GM12875 (cell line): ENCODE results near the gene TMEM167A.

ENCODE experiments used
- H3K4me3 ChIP-seq: one replicate; pipeline ENCODE4 v1.5.1; 2011; ENCODE audit warnings: low read depth, low read length, control low read depth
- TF ChIP-seq, protein P1 (sequence below): IDR thresholded peaks from 2 replicates; pipeline ENCODE4 v1.5.1; 2011; ENCODE audit warnings: low read depth, mild to moderate bottlenecking, control low read depth, inconsistent platforms, low read length, moderate library complexity, borderline replicate concordance; ENCODE audit not compliant: insufficient read depth

The TMEM167A gene

DNA sequence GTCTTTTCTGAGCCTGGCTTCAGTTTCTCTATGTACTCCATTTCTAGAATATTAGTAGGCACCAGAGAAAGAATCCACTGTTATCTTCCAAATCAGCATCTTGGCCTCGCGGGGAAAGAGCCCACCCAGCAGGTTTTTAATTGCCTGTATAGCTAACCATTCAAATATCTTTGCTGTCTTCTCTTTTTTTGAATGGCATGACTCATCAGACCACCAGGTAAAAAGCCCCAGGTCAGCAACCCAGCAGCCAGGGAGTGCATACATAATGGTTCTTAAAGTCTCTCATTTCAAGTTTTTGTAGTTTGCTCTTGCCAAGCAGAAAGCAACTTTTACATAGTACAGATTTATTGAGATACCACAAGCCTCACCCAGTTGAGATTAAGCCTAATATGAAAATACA lies 50.7 kb downstream of the TMEM167A start:
- TF ChIP-seq, protein P1, sequence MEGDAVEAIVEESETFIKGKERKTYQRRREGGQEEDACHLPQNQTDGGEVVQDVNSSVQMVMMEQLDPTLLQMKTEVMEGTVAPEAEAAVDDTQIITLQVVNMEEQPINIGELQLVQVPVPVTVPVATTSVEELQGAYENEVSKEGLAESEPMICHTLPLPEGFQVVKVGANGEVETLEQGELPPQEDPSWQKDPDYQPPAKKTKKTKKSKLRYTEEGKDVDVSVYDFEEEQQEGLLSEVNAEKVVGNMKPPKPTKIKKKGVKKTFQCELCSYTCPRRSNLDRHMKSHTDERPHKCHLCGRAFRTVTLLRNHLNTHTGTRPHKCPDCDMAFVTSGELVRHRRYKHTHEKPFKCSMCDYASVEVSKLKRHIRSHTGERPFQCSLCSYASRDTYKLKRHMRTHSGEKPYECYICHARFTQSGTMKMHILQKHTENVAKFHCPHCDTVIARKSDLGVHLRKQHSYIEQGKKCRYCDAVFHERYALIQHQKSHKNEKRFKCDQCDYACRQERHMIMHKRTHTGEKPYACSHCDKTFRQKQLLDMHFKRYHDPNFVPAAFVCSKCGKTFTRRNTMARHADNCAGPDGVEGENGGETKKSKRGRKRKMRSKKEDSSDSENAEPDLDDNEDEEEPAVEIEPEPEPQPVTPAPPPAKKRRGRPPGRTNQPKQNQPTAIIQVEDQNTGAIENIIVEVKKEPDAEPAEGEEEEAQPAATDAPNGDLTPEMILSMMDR, result no peak

DNA sequence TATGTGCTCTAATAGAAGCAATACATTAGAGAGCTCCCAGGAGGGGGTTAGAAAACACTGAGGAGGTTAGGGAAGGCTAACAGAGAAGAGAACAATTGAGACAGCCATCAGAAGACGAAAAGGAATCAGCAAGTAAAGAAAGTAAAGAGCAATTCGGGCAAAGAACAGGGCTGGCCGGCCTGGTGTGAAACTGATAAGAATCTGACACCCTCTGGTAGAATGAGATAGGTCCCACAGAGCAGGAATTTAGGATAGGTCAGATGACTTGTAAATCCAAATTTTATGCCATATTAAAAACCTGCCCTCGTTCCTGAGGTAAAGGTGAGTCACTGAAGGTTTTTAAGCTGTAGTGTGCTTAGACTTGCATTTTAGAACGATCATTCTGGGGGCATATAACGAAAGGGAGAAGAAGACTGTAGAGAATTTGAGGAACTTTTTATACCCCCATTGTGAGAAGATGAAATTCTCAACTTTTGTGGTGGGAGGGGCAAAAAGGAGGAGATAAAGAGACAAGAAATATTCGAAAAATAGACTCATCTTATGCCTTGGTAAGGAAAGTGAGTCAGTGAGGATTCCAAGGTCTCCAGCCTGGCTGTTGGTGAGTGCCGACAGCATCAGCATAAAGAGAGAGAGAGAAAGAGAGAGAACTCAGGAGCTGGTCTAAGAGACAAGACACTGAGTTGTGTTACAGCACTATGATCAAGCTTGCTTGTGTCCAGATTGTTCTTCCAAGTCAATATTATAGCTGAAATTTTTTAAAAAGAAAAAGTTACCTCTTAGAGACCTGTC lies 51.3 kb downstream of the TMEM167A start:
- TF ChIP-seq, protein P1, result no peak
- H3K4me3 ChIP-seq, result no peak overlapping the region

More for the DNA sequence above, 50.7 kb downstream of the TMEM167A start:
- H3K4me3 ChIP-seq, result no peak overlapping the region

DNA sequence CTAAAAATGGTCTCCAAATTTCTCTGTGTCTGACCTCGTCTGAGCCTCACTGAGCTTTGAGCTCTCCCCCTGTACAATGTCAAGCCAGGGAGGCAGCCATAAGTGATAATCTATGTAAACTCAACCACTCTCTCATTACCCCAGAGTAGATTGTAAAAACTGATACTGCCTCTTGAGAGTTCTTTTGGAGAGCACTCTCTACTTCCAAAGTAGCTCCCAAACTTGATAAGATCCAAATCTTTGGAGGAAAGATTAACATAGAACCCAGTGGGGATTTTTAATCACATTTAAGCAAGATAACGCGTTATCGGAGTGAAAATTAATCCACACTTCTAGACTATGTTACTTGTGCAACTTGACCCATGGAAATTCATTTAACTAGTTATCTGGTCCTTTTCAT lies 54.9 kb downstream of the TMEM167A start:
- TF ChIP-seq, protein P1, result no peak
- no peak overlapping the region for H3K4me3 ChIP-seq

DNA sequence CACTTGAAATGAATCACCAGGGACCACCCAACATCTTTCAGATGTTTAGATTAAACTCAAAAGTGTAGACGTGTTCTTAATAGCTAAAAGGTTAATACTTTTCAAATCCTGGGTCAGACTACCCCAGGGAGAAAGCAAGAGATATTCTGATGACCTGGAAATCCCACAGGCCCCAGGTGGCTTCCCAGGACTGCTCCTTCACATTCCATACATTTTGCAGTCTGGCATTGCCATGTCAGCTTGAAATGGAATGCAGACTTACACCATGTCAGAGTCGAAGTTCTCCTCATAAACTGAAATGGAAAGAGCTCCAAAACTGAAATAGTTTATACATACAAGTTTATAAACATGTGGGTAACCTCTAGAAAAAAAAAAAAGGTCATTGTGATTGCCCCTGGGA lies 61.5 kb downstream of the TMEM167A start:
- no peak overlapping the region for H3K4me3 ChIP-seq
- TF ChIP-seq, protein P1, result no peak

DNA sequence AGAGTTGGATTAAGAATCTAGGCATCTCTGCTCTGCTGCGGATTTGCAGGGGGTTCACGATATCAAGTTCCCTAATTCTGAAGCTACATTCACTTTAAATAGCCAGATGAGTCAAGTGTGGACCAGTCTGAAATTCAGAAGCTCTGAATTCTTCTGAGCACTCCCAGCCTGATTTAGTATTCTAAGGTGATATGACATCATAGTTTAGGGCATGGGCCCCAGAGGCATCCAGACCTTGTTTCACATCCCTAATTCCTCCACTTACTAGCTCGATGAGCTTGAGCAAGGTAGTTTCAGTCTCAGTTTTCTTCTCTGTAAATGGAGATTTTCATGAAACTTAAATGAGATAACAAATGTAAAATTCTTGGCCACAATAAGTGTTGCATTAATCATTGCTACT lies 65.2 kb downstream of the TMEM167A start:
- no peak overlapping the region for H3K4me3 ChIP-seq
- TF ChIP-seq, protein P1, result no peak

DNA sequence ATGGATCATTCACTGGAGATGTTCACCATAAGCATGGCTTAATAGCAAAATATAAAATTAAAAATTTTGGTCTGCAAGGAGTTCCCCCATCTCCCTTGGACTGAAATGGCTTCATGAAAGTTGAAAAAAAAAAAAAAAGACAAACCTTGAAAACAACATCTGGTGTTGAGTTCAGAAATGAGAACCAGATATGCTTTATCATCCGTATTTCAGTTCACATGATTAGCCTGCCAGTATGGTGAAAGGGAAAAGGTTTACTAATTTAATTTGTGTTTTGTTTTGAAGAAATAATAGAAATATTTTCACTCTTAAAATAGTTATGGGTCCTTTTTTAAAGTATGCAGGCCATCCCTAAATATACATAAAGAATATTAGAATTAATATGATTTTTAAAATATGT lies 67.8 kb downstream of the TMEM167A start:
- TF ChIP-seq, protein P1, result no peak
- H3K4me3 ChIP-seq, result no peak overlapping the region

DNA sequence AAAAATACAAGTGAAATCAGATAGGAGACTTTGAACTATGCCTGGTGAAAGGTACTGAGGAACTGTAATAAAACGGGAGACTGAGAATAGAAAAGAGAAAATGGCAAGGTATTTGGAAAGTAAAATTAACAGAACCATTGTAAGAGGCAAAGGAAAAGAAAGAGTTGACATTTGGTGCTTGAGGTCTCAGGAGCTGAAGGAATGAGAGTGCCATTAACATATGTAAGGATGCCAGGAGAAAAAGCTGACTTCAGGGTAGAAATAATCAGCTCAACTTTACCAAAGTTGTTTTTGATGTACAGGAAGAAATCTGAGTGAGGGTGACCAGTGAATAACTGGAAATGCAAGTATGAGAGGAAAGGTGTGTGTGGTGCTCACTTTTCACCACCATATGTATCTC lies 69.4 kb downstream of the TMEM167A start:
- TF ChIP-seq, protein P1, result no peak

More for the DNA sequence above, 69.4 kb downstream of the TMEM167A start:
- no peak overlapping the region for H3K4me3 ChIP-seq
